ENCODE data around the gene FXYD5.

GRCh38 chr19:35155441-35155840 lies 906 bp downstream of the FXYD5 start:
- no peak for TF ChIP-seq CTCF (IDR thresholded peaks at IDR 0.05)
- TF ChIP-seq POLR2A (IDR thresholded peaks at IDR 0.05), result no peak
- no peak for TF ChIP-seq POLR2AphosphoS5 (IDR thresholded peaks at IDR 0.05)
